ENCODE measurements around the gene GLB1L. TPM values are rescaled to one million over a fixed set of nuclear protein-coding genes. Genes with fewer than 3 reads are reported as not detected.

GLB1L gene
- total RNA-seq, 6 donors from 2014 or later = 4.1 to 19.5 (median 11.9) TPM

DNA sequence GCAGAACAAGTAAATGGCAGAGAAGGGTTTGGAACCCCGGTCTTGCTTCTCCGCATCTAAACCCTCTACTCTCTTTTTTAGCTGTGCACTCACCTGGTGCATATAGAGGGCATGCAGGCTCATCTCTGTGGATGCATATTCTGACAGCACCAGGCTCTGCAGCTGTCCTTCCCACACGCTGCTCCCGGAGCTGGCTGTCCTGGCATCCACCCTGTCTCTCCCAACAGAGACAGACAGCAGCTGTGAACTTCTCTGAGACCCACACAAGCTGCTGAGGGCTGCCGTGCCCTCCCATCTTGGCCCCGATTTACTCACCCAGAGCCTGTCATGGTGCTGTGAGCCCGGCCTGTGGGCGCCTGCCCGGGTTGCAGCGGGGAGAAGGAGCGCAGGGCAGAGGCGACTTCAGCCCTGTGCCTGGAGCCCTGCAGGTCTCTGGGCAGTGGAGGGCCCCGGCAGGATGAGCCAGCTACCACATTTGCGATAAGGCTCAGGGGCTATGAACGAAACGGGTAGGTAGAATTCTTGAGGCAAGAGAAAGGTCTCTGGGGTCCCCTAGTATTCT is 23.2 kb downstream of the GLB1L start:
- no peak for ATAC-seq (ENCODE audit: low FRiP score in 2 of 2)
- TF ChIP-seq, protein P1, sequence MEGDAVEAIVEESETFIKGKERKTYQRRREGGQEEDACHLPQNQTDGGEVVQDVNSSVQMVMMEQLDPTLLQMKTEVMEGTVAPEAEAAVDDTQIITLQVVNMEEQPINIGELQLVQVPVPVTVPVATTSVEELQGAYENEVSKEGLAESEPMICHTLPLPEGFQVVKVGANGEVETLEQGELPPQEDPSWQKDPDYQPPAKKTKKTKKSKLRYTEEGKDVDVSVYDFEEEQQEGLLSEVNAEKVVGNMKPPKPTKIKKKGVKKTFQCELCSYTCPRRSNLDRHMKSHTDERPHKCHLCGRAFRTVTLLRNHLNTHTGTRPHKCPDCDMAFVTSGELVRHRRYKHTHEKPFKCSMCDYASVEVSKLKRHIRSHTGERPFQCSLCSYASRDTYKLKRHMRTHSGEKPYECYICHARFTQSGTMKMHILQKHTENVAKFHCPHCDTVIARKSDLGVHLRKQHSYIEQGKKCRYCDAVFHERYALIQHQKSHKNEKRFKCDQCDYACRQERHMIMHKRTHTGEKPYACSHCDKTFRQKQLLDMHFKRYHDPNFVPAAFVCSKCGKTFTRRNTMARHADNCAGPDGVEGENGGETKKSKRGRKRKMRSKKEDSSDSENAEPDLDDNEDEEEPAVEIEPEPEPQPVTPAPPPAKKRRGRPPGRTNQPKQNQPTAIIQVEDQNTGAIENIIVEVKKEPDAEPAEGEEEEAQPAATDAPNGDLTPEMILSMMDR (IDR thresholded peaks at IDR 0.05) = no peak
- TF ChIP-seq POLR2AphosphoS5 (IDR thresholded peaks at IDR 0.05) (no peak), EP300 (IDR thresholded peaks at IDR 0.05) (no peak), POLR2A (IDR thresholded peaks at IDR 0.05) (no peak)
- peaks cover 46 to 77% (median 66%) of the 10 kb centered on the region in 4 donors for H3K36me3 ChIP-seq
- H3K4me3 ChIP-seq = no peak overlapping the region
- no peak overlapping the region for H3K27ac ChIP-seq
- H3K27me3 ChIP-seq = no peaks in the 10 kb centered on the region
- H3K9me3 ChIP-seq = no peaks in the 10 kb centered on the region
- WGBS, 2 donors = 93 to 98% methylated on average over 6 to 16 of the region's 16 CpGs
- peaks cover 22 to 40% (median 25%) of the 10 kb centered on the region in 4 donors for H3K4me1 ChIP-seq
- peak in 1 of 2 donors; percentile 62 for DNase-seq

DNA sequence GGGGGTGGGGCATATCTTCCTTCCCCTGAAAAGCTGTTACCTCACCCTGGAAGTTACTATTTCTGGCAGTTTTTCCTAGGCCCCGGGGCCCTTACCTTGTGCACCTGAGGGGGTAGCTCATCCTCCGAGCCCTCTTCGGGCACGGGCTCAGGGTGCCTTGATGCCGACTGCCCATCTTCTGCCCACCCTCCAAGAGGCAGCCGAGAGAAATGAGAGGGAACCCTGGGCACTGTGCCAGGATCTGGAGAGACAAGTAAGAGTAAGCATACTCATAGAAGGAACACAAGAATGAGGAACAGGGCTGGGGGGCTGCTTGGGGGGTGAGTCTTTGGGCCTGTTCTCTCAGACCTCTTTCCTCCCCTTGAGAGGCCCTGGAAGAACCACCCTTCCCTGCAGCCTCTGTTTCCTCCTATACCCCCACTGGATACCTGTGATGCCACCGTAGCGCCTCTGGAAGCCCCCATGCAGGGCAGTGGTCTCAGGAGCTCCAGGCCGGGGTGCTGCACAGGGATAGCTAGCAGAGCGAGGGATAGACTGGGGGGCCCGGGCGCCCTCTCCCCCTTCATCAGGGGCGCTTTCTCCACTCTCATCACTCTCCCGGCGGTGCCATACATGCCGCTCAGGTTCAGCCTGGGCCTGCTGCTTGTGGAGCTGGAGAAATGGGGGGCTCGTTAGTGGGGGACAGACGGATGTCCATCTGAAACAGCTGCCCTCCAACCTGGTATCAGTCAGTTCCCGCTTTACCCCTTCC is 24.4 kb downstream of the GLB1L start:
- Histone ChIP-seq H3K36me3 (peaks cover 46 to 65% (median 60%) of the 10 kb centered on the region in 4 donors), H3K9me3 (no peaks in the 10 kb centered on the region), H3K27ac (no peak overlapping the region), H3K4me3 (no peak overlapping the region), H3K4me1 (peaks cover 20 to 38% (median 29%) of the 10 kb centered on the region in 4 donors), H3K27me3 (no peaks in the 10 kb centered on the region)
- TF ChIP-seq POLR2AphosphoS5 (IDR thresholded peaks at IDR 0.05) (no peak), POLR2A (IDR thresholded peaks at IDR 0.05) (no peak), EP300 (IDR thresholded peaks at IDR 0.05) (no peak)
- TF ChIP-seq, protein P1 (IDR thresholded peaks at IDR 0.05) = no peak
- ATAC-seq (ENCODE audit: low FRiP score in 2 of 2) (no peak), DNase-seq (peak in 1 of 2 donors; percentile 57)
- 83 to 92% methylated on average over 16 to 19 of the region's 19 CpGs for WGBS, 2 donors

DNA sequence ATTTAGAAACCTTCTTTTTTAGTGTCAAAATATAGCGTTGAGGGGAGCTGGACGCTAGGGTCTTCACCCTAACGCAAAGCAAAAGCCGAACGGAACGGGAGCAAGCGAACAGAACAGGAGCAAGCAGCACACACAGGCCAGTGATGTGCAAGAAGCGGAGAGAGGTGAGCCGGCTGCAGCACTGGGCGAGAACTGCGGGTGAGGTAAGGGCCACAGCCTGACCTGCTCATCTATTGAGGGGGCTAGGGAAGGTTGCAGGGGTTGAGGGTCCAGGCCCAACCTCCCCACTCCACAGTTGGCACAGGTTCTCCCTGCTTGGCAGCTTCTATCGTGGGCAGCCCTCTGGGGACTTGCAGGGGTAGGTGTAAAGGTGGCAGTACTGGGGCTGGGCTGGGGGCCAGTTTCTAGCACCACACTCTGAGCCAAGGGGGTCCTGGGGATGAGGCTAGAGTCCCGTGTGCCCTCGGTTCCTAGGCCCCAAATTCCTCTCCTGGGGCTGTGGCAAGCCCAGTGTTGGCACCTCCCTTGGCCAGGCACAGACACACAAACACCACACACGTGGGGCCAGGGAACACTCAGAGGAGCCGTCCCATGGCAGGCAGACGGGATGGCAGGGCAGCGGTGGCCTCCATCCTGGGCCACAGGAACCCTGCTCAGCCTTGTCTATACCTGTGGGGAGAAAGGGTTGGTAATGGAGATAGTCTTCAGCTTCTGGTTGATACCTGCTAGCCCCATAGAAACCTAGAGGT is 25.3 kb downstream of the GLB1L start:
- TF ChIP-seq POLR2A (IDR thresholded peaks at IDR 0.05) (no peak), EP300 (IDR thresholded peaks at IDR 0.05) (no peak), POLR2AphosphoS5 (IDR thresholded peaks at IDR 0.05) (no peak)
- TF ChIP-seq, protein P1 (IDR thresholded peaks at IDR 0.05) = no peak
- Histone ChIP-seq H3K4me3 (no peak overlapping the region), H3K27ac (peak overlapping the region in 1 of 4 donors; percentile 91), H3K36me3 (peaks cover 45 to 60% (median 54%) of the 10 kb centered on the region in 4 donors), H3K27me3 (no peaks in the 10 kb centered on the region), H3K9me3 (no peaks in the 10 kb centered on the region), H3K4me1 (peaks cover 20 to 35% (median 29%) of the 10 kb centered on the region in 4 donors)
- ATAC-seq (ENCODE audit: low FRiP score in 2 of 2) = no peak
- 90 to 93% methylated on average over 16 of the region's 18 CpGs for WGBS, 2 donors
- DNase-seq = peak in 1 of 2 donors; percentile 55

DNA sequence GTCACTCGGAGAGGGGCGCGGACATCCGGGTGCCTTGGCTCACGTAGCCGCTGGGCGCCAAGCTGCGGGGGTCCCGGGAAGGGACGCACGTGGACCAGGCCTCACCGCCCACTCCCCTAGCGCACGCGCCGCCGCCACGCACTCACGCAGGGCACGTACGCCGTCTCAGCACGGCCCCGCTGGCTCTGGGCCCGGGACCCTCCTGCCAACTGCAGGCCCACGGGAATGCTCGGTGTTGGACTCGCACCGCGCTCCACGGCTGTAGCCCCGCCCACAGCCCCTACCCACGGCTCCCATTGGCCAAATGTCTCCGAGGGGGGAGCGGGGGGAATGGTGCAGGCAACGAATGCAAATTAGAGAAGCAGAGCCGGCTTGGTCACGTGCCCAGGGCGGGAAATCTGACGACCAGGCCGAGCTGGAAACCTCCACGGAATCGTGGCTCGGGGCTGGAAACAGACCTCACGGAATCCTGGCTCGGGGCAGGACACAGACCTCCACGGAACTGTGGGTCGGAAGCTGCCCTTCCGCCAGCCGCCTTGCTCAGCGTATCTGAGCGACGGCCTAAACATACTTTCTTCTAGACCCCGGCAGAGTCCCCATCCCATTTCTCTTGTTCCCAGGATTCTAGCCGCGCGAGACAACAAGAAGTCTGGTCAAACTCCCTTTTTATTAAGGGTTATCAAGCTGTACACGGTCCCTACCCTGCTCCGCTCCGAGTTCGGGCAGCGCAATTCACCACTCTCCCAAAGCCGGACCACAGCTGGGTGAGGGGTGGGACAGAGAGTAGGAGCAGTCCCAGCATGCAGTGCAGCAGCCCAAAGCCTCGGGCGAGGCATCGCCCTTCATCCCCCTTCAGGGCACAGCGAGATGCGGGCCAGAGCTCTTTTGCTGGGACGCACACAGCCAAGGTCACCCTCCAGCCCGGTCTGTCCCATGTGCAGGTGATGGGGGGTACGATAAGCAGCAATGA is 26.2 kb downstream of the GLB1L start, which contains the start of gene ABCB6:
ABCB6 (minus strand) TSS at position 227 of the 970 bp plus-strand sequence. CDS start 285 bp downstream, outside the sequence.
- WGBS, 2 donors = 20 to 22% methylated on average over 18 to 44 of the region's 71 CpGs
- TF ChIP-seq POLR2AphosphoS5 (IDR thresholded peaks at IDR 0.05) (peak in 1 of 2 donors; percentile 80), POLR2A (IDR thresholded peaks at IDR 0.05) (peak in 2 of 4 donors; percentile 58 to 80), EP300 (IDR thresholded peaks at IDR 0.05) (no peak)
- TF ChIP-seq, protein P1 (IDR thresholded peaks at IDR 0.05) = peak in 2 of 6 experiments; percentile 5 to 18
- Histone ChIP-seq H3K27me3 (no peaks in the 10 kb centered on the region), H3K4me1 (peaks cover 20 to 35% (median 29%) of the 10 kb centered on the region in 4 donors), H3K9me3 (no peaks in the 10 kb centered on the region), H3K27ac (peak within 1 kb of the TSS; percentile 82 to 92 (median 90)), H3K36me3 (peaks cover 35 to 58% (median 48%) of the 10 kb centered on the region in 4 donors), H3K4me3 (peak within 1 kb of the TSS; percentile 28 to 74 (median 61))
- peak; percentile 97 for DNase-seq
- peak; percentile 93 to 95 for ATAC-seq (ENCODE audit: low FRiP score in 2 of 2)
